Keratinocyte (primary cell): Measurements from ENCODE around the gene C1QTNF12. TPM values are rescaled to one million over a fixed set of nuclear protein-coding genes. Genes with fewer than 3 reads are reported as not detected.

Source experiments
- DNase-seq: peaks from one replicate; pipeline ENCODE4 v3.0.0-alpha.2; 2011; ENCODE audit warnings: low read depth, missing footprints, low spot score
- FAIRE-seq: peaks from 2 replicates; lab custom pipeline; 2011; peaks lifted over from hg19 to GRCh38; lab: Jason Lieb, UNC
- H2AFZ ChIP-seq: 2 replicates; pipeline ENCODE4 v1.6.0; 2012; ENCODE audit warnings: low read length, control low read depth, inconsistent platforms; ENCODE audit not compliant: control insufficient read depth
- H3K27ac ChIP-seq: 2 replicates; pipeline ENCODE4 v1.5.1; 2011; ENCODE audit warnings: low read length; ENCODE audit not compliant: control insufficient read depth, insufficient read depth
- H3K27me3 ChIP-seq: 3 replicates; pipeline ENCODE4 v1.6.0; 2011; ENCODE audit warnings: low read length; ENCODE audit not compliant: control insufficient read depth, insufficient read depth; ENCODE audit errors: extremely low read depth
- H3K36me3 ChIP-seq, 2 experiments: 2 replicates in 1 of 2; 3 replicates in 1 of 2; pipeline ENCODE4 v1.5.1; 2011; ENCODE audit warnings: low read length in 2 of 2, mild to moderate bottlenecking in 1 of 2; ENCODE audit not compliant: control insufficient read depth in 2 of 2, insufficient read depth in 2 of 2; ENCODE audit errors: extremely low read depth in 1 of 2
- H3K4me1 ChIP-seq: 3 replicates; pipeline ENCODE4 v1.5.1; 2011; ENCODE audit warnings: low read length; ENCODE audit not compliant: control insufficient read depth, insufficient read depth; ENCODE audit errors: extremely low read depth
- H3K4me2 ChIP-seq: 3 replicates; pipeline ENCODE4 v1.6.0; 2011; ENCODE audit warnings: low read depth, low read length; ENCODE audit not compliant: control insufficient read depth, insufficient read depth; ENCODE audit errors: extremely low read depth
- H3K4me3 ChIP-seq, 3 experiments: fragments of 200-600 bp in 1 of 3; sonication (generic) in 1 of 3; 2 replicates in 2 of 3; 3 replicates in 1 of 3; pipeline ENCODE4 v1.5.1; 2011 to 2016; ENCODE audit warnings: low read length in 3 of 3, mild to moderate bottlenecking in 3 of 3, control low read depth in 2 of 3, inconsistent platforms in 1 of 3, low read depth in 1 of 3, mixed read lengths in 1 of 3, mixed run types in 1 of 3, moderate library complexity in 1 of 3; ENCODE audit not compliant: control insufficient read depth in 2 of 3, insufficient read depth in 2 of 3; ENCODE audit errors: extremely low read depth in 1 of 3
- H3K79me2 ChIP-seq: 2 replicates; pipeline ENCODE4 v1.6.0; 2012; ENCODE audit warnings: low read length; ENCODE audit not compliant: control insufficient read depth, insufficient read depth
- H3K9ac ChIP-seq: 3 replicates; pipeline ENCODE4 v1.6.0; 2011; ENCODE audit warnings: low read length; ENCODE audit not compliant: control insufficient read depth, insufficient read depth; ENCODE audit errors: extremely low read depth
- H3K9me1 ChIP-seq: 3 replicates; pipeline ENCODE4 v1.6.0; 2011; ENCODE audit warnings: low read length; ENCODE audit not compliant: control insufficient read depth, insufficient read depth; ENCODE audit errors: extremely low read depth
- H3K9me3 ChIP-seq: 2 replicates; pipeline ENCODE4 v1.5.1; 2012; ENCODE audit warnings: low read depth, low read length; ENCODE audit not compliant: control insufficient read depth
- H4K20me1 ChIP-seq: 3 replicates; pipeline ENCODE4 v1.6.0; 2011; ENCODE audit warnings: low read length; ENCODE audit not compliant: control insufficient read depth, insufficient read depth; ENCODE audit errors: extremely low read depth
- CTCF ChIP-seq, 3 experiments: IDR thresholded peaks in 1 of 3; conservative IDR thresholded peaks in 1 of 3; optimal IDR thresholded peaks in 1 of 3; 2 replicates in 2 of 3; 3 replicates in 1 of 3; pipeline versions ENCODE3 to v1.5.1; 2011; ENCODE audit warnings: low read length in 3 of 3, mild to moderate bottlenecking in 3 of 3, moderate library complexity in 2 of 3, control low read depth in 1 of 3, inconsistent platforms in 1 of 3; ENCODE audit not compliant: insufficient read depth in 2 of 3; ENCODE audit errors: extremely low read depth in 1 of 3
- EZH2 ChIP-seq: IDR thresholded peaks from one replicate; pipeline ENCODE4 v1.6.1; 2012; ENCODE audit warnings: inconsistent platforms, mild to moderate bottlenecking, low read length, moderate library complexity
- dilution Hi-C: fragments of 300-500 bp; cut with MboI; formaldehyde crosslinking; loops from one replicate; pipeline ENCODE4 v1.7.0; 2020; ENCODE audit warnings: low sequenced_read_pairs; ENCODE audit not compliant: extremely low pct_ligation_motif_present
- polyA plus RNA-seq, 5 experiments: library from polyadenylated mRNA; depleted of rRNA in 3 of 5; stranded (reverse) in 3 of 5; stranded (forward) in 1 of 5; unstranded in 1 of 5; fragments of >200 nt; gene quantifications; 1 replicate in 1 of 5; 2 replicates in 3 of 5; 3 replicates in 1 of 5; pipeline versions ENCODE4 v1.2.1 to v1.2.3, GENCODE V29; 2011 to 2012; ENCODE audit warnings: missing spikeins in 2 of 5, low read depth in 1 of 5, low replicate concordance in 1 of 5

C1QTNF12 gene
- polyA plus RNA-seq, 1 donor (not counting 4 experiments of a cell fraction or from before 2014, with no cell fraction given), result 0.18 TPM

GRCh38 chr1:1247341-1247913 is 905 bp upstream of the C1QTNF12 start:
- H4K20me1 ChIP-seq, result no peaks in the 10 kb centered on the region
- no peaks in the 10 kb centered on the region for H3K9me1 ChIP-seq
- no peaks in the 10 kb centered on the region for H3K9me3 ChIP-seq
- H3K4me1 ChIP-seq, result peaks cover 8% of the 10 kb centered on the region
- dilution Hi-C loops, result no loop called here
- H3K27me3 ChIP-seq, result peaks cover 14% of the 10 kb centered on the region
- no peak overlapping the region for H3K9ac ChIP-seq
- H2AFZ ChIP-seq, result no peak overlapping the region
- no peak overlapping the region for H3K4me3 ChIP-seq
- H3K79me2 ChIP-seq, result no peaks in the 10 kb centered on the region
- no peak for TF ChIP-seq CTCF (optimal IDR thresholded peaks at IDR 0.05 in 1 of 3, IDR thresholded peaks at IDR 0.05 in 1 of 3, conservative IDR thresholded peaks at IDR 0.05 in 1 of 3; ENCODE audit: extremely low read depth in 1 of 3, insufficient read depth in 2 of 3, low read length in 3 of 3)
- TF ChIP-seq EZH2, result no peak
- H3K27ac ChIP-seq, result no peak overlapping the region
- FAIRE-seq (no peak), DNase-seq (no peak)
- no peaks in the 10 kb centered on the region for H3K36me3 ChIP-seq
- no peak overlapping the region for H3K4me2 ChIP-seq

- DNase-seq (no peak), FAIRE-seq (no peak)
- dilution Hi-C loops, result no loop called here
- Histone ChIP-seq H3K27ac (no peak overlapping the region), H3K4me3 (no peak overlapping the region), H3K4me1 (peaks cover 6% of the 10 kb centered on the region), H3K36me3 (no peaks in the 10 kb centered on the region), H3K4me2 (peak overlapping the region; percentile 16), H3K79me2 (no peaks in the 10 kb centered on the region), H3K27me3 (peaks cover 14% of the 10 kb centered on the region), H2AFZ (no peak overlapping the region), H3K9ac (no peak overlapping the region), H4K20me1 (no peaks in the 10 kb centered on the region), H3K9me1 (no peaks in the 10 kb centered on the region), H3K9me3 (no peaks in the 10 kb centered on the region)
- TF ChIP-seq EZH2 (peak; percentile 47), CTCF (optimal IDR thresholded peaks at IDR 0.05 in 1 of 3, IDR thresholded peaks at IDR 0.05 in 1 of 3, conservative IDR thresholded peaks at IDR 0.05 in 1 of 3; ENCODE audit: extremely low read depth in 1 of 3, insufficient read depth in 2 of 3, low read length in 3 of 3) (no peak)
These were observed 525 bp downstream of the C1QTNF12 start for GRCh38 chr1:1245817-1246576.
